Measurements from ENCODE around the gene MRS2.
"Not testable (repeated sequence)": the region's sequence is repeated elsewhere in the genome, so short reads cannot be mapped to it uniquely, and the experiment has no call there.

MRS2 gene

DNA sequence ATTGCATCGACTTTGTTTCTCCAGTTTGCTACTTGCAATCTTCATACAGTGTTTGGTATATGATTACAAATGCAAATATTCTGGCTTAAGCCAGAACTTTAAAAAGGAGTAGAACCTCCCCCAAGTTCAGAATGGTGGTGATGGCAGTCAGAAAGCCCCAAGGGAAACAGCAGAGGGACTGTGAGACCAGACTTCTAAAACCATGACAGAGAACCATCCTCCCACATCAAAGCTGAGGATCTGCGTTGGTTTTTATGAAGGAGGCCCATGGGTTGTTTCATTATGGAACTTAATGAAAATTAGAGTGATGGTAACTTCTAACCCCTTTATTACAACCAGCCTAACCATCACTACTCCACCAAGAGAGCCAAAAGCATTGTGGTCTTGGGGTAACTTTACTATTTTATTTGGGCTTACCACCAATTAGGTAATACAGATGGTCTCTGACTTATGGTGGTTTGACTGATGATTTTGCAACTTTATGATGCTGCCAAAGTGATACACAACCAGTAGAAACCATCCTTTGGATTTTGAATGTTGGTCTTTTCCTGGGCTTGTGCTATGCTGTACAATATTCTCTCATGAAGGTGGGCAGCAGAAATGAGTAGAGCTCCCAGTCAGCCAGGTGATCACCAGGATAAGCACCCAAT, 10.9 kb upstream of the MRS2 start:
- no peak for DNase-seq

DNA sequence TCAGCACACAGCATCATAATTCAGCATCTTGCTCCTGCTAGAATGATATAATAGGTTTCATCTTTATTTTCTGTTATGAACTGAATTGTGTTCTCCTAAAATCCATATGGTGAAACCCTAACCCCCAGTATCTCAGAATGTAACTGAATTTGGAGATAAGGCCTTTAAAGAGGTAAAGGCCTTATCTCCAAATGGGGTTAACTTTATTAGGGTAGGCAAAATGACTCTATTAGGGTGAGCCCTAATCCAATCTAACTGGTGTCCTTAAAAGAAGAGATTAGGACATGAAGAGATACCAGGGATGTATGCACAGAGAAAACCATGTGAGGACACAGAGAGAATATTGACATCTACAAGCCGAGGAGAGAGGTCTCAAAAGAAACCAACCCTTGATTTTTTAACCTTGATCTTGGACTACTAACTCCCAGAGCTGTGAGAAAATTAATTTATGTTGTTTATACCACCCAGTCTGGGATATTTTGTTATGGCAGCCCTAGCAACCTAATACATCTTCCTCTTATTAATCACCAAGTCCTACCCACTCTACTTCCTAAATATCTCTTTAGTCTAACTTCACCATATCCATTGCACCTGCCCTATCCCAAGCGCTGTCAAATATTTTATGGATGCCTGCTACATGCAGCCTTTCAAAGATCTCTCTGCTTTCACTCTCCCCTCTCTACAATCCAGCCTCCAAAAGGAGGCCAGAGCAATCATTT, 8.5 kb upstream of the MRS2 start:
- no peak for DNase-seq

- DNase-seq, result no peak
These were observed 7.8 kb upstream of the MRS2 start for GRCh38 chr6:24394780-24395437.

GRCh38 chr6:24396824-24397223, 5.9 kb upstream of the MRS2 start:
- no peak for DNase-seq

DNA sequence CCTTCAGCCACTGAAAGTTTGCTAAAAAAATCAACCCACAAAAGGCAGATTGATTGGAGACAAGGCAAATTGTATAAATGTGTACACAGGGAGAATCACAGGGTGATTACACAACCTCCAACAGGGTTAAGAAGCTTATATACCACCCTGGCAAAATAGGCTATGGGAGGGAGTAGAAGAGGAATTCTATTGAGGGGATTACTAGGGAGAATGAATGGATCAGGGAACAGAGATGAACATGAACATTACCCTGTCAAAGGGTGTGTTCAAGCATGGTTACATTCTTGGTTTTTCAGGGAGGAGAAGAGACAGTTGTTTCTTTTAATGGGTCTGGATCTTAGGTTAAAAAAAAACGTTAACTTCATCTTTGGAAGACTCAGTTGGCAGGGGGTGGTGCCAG, 5.1 kb upstream of the MRS2 start:
- no peak for DNase-seq

GRCh38 chr6:24400045-24401039, 2.4 kb upstream of the MRS2 start:
- DNase-seq, result not testable (repeated sequence)

- DNase-seq, result no peak
These were observed 1.3 kb upstream of the MRS2 start for GRCh38 chr6:24401458-24401857.

- no peak for DNase-seq
These were observed 727 bp downstream of the MRS2 start for GRCh38 chr6:24403501-24403824.

GRCh38 chr6:24405262-24405661, 2.5 kb downstream of the MRS2 start:
- DNase-seq, result no peak

DNA sequence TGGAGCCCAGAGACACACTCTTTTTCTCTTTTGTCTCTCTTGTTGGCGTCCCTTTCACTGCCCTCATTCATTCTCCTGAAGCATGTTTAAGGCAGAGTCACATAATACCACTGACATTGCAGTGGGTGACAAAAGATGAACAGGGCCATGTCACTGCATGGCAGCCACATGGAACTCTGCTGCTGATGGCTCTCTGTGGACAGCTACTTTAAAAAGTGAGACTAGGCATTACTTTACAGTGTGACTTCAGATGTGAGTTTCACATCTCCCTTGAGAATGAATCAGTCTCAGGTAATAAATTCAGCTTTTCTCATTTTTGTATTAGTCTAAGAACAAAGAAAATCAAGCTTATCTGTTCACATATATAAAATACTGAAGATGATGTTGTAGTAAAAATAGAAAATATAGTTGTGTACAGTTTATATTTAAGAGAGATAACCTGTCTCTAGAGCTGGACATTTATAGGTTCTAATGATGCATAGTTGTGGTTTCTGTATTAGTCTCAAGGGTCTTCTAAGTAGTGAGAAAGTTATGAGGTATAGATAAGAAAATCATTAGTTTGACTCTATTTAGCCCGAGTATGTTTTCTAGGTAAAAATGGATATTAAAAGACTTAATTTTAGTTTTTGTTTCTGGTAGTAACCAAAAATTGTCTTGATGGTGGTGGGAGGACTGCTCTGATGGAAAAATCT, 6.1 kb downstream of the MRS2 start:
- DNase-seq, result no peak

- no peak for DNase-seq
These were observed 7.9 kb downstream of the MRS2 start for GRCh38 chr6:24410622-24411021.

DNA sequence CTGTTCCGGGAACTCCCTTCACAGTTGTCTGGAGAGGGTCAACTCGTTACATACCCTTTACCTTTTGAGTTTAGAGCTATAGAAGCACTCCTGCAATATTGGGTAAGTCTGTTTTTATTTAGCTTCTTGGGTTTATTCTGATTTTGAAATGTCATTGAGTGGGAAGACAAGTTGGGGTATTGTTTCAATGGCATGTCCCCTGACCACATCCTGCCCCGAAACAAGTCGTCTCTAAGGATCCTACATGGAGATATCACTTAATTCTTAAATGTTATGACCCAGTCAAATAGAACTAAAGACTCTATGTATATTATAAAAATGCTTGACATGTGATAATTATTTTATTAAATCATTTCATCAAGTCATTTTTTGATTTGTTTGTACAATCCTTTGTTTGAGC, 9.6 kb downstream of the MRS2 start:
- DNase-seq, result no peak

DNA sequence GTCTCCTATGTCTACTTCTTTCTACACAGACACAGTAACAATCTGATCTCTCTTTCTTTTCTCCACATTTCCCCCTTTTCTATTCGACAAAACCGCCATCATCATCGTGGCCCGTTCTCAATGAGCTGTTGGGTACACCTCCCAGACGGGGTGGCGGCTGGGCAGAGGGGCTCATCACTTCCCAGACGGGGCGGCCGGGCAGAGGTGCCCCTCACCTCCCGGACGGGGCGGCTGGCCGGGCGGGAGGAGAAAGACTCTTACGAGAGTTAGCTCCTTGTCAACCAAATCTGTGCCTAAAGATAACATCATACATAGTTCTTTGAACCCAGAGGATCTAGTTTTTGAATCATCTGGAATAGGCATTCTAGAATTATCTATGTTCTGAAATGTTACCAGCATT, 11.8 kb downstream of the MRS2 start:
- DNase-seq, result not testable (repeated sequence)

- no peak for DNase-seq
These were observed 13.0 kb downstream of the MRS2 start for GRCh38 chr6:24415753-24416152.

GRCh38 chr6:24419526-24419925, 16.8 kb downstream of the MRS2 start:
- DNase-seq, result no peak

DNA sequence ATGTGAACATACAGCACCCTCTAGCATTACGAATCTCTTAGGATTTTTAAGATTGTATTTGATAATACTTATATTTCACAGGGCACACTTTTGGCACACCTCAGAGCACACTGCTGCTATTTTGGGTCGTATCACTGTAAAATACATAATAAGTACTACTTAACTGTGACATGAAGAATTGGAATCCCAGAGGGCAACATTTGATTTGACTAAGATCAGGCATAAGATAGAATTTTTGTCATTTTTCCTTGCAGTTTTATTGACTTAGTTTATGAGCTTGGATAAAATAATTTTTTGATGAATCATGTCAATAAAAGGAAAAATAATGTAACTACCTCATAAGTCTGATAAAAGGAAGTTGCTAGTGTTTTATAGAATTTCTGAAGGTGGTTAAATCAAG, 22.4 kb downstream of the MRS2 start:
- DNase-seq, result no peak

- DNase-seq, result no peak
These were observed 24.2 kb downstream of the MRS2 start for GRCh38 chr6:24426729-24427446.

DNA sequence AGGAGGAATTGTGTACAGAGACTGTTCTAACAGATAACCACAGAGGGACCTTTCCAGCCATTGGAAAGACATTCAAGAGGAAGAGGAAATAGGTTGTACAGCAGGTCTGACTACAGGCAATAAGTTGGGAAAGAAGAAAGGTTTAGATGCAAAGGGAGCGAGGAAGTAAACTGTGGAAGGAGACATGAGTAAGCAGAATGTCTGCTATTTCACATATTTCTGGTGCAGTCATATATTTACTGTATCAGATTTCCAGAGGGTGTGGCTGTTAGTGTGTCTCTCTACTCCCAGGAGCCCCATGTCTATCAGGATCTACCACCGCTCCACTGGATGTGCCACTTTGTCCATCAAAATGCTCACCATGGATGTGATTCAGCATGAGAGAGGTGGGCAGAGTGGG, 25.9 kb downstream of the MRS2 start:
- no peak for DNase-seq

GRCh38 chr6:24429146-24429545, 26.4 kb downstream of the MRS2 start:
- no peak for DNase-seq

GRCh38 chr6:24430086-24430485, 27.4 kb downstream of the MRS2 start:
- no peak for DNase-seq

DNA sequence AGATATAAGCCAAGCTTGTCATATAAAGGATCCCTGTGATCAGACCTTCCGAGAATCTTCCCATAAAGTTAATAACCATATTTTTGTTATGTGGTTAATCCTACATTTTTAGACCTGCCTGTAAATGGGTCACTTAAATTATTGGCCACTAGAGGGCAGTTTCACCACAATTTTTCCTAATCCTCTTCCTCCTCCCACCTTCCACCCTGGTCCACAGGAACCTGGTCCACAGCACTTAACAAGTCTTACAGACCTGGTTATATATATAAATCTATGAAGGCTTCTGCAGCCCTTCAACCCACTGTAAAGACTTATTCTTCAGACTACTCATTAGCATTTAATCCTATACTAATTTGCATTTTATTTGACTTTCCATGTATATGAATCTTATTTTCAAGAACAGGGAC, 28.3 kb downstream of the MRS2 start:
- DNase-seq, result no peak

DNA sequence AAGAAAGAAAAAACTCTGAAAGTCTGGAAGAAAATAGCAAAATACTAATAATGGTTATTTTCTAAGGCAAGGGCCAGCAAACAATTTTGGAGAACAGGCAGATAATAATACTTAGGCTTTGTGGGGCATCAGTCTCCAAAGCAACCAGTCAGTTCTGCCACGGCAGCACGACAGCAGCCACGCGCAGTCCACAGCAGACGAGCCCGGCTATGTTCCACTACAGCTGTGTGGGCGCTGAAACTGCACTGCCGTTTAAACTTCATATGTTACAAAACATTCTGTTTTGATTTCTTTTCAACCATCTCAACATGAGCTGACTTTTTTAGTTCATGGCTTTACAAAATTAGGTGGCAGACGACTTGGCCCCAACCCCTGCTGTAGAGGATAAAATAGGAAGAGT, 29.9 kb downstream of the MRS2 start:
- no peak for DNase-seq

Measured in CD4-positive, alpha-beta T cell treated with Interleukin-15 for 1 hour (primary cell).